DMS79 treated with DMSO at 0.1 percent for 48 hours (cell line): Measurements from ENCODE around the gene FOXO1.
A peak's percentile ranks its signal among the peaks of the same experiment; 100 is the strongest.
"Not testable (repeated sequence)": the region's sequence is repeated elsewhere in the genome, so short reads cannot be mapped to it uniquely, and the experiment has no call there.

Experiments
- DNase-seq: peaks from one replicate; lab custom pipeline; 2025; lab: John Stamatoyannopoulos, UW

The FOXO1 gene

DNA sequence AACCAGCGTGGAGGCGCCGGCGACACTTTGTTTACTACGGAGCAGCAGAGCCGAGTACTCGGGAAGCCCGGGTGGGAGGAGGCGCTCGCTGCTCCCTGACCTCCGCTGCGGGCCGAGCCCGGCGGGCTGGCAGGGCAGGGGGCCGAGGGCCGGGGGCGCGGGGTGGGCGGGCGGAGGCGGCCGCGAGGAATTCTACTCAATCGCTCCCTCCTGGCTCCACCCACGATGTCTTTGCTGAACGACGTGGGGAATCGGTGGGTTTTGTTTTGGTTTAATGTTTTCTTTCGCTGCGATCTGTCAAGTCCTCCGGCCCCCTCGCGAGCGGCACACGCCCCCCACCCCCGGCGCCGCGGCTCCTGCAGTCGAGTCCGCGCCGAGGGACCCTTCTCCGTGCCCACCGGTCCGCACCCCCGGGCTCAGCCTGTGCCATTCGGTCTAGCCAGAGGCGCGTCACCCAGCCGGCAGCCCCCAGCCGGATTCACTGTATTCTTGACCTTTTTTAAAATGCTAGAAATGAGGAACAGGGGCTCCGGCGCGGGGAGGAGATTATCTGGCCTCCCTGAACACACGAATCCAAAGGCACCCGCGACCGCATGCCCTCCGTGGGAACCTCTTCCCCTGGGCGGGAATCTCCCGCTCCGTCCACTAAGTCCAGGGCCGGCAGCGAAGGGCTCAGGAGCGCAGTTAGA lies 636 bp upstream of the FOXO1 start:
- peak; percentile 44 for DNase-seq

DNA sequence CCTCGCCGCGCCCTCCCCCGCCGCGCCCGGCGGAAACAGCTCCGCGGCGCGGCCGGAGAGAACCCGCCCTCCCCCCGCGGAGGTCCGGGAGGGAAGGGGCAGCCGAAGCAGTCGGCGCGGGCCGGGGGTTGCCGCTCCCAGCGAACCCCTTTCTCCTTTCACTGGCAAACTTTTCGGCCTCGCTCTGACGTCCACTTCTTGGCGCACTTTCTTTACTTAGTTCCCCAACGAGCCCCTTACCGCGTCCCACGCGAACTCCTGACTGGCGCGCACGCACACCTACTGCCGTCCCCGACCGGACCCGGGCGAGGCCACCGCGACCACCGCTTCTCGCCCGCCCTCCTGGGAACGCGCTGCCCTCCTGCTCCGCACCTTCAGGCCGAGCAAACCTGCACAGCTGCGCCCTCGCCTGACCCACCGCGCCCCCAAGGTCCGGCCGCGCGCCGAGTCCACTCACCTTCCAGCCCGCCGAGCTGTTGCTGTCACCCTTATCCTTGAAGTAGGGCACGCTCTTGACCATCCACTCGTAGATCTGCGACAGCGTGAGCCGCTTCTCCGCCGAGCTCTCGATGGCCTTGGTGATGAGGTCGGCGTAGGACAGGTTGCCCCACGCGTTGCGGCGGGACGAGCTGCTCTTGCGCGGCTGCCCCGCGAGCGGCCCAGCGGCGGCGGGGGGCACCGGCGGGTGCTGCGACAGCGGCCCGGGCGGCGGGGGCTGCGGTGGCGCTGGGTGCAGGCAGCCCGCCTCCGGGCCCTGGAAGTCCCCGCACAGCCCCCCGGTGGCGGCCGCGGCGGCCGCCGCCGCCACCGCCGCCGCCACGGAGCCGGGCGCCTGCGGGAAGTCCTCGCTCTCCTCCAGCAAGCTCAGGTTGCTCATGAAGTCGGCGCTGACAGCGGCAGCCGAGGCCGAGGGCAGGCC lies 1.1 kb downstream of the FOXO1 start:
- DNase-seq, result peak; percentile 18

DNA sequence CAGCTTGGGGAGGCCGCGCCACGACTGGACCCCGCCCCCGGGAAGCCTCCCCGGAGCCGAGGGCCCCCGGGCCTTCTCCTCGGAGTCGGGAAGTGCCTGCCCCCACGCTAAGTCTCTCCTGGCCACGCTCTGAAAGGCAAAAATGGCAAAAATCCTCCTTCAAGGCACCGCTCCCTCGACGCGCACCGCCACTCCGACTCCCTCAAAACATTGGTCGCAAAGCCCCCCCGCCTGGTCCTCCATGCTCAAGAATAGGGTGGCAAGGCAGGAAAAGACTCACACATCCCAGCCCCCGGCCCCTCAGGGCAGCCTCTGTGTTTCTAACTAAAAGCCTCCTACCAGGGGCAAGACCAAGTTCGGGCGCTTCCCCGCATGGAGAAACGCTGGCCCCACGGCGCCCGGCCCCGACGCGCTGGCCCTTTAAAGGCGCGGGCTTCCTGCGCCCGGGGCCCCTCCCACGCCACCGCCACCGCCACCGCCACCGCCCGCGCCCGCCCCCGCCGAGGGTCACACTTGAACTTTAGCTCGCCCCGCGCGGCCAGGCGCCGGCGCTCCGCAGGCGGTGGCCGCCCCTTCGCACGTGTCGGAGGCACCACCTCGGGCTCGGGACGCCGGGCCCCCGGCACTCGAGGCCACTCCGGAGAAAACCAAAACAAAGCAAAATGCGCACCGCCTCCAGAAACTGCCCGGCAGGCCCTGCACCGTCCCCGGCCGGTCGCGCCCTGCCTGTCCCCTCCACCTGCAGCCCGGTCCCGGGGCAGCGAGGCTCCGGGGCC lies 1.9 kb downstream of the FOXO1 start:
- peak; percentile 18 for DNase-seq

DNA sequence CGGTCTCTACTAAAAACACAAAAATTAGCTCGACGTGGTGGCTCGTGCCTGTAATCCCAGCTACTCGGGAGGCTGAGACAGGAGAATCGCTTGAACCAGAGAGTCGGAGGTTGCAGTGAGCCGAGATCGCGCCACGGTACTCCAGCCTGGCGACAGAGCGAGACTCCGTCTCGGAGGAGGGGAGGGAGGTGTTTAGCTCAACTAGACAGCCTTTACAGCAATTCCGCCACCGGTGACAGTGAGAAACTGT lies 2.4 kb downstream of the FOXO1 start:
- DNase-seq, result not testable (repeated sequence)

DNA sequence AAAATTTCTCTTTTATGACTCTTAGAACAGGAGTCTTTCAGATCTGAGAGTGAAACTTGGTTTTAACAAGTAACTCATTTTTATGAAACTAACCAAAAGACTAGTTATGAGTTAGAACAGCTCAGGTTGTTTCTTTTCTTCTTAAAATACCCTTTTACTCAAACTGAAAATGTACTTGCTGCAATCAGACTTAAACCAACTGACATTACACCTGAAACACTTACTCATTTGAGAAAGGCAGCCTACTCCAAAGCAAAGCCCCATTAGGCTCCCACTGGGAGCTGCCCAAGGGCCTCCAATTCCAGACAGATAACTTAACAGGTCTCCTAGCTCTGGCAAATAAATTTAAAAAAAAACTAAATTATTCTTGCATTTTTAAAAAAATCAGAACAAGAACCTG lies 3.6 kb downstream of the FOXO1 start:
- peak; percentile 24 for DNase-seq

DNA sequence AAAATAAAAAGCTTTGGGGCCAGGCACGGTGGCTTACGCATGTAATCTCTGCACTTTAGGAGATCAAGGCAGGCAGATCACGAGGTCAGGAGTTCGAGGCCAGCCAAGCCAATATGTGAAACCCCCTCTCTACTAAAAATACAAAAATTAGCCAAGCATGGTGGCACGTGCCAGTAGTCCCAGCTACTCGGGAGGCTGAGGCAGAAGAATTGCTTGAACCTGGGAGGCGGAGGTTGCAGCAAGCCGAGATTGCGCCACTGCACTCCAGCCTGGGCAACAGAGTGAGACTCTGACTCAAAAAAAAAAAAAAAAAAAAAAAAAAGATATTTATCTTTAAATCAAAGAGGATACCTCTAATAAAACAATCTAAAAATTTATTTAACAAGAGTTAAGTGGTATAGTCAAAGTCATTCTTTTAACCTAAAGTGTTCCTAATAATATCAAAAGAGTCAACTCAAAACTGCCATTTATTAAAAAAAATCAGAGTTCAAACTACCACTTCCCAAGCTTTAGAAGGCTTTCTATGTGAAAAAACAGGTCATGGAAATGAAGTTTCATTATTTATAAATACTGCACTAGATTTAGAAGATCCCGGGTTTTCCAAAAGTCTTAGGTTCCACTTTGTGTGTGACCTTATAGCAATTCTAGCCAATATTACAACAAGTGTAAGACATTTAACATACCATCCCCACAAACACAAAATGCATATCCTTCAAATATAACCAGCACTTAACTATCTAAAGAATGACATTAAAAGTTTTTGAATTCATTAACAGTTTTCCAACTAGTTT lies 4.4 kb downstream of the FOXO1 start:
- DNase-seq, result no peak

DNA sequence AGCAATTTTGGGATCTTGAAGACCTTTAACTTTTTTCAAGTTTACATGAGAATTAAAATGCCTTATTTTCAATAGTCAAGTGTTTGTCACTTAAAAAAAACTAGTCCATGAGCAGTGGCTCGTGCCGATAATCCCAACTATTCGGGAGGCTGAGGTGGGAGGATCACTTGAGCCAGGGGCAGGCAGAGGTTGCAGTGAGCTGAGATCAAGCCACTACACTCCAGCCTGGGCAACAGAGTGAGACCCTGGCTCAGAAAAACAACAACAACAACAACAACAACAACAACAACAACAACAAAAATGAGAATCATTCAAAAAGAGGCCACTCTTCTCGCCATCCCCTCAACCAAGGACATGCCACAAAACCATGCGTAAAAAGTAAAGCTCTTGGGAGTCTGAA lies 5.7 kb downstream of the FOXO1 start:
- DNase-seq, result no peak

DNA sequence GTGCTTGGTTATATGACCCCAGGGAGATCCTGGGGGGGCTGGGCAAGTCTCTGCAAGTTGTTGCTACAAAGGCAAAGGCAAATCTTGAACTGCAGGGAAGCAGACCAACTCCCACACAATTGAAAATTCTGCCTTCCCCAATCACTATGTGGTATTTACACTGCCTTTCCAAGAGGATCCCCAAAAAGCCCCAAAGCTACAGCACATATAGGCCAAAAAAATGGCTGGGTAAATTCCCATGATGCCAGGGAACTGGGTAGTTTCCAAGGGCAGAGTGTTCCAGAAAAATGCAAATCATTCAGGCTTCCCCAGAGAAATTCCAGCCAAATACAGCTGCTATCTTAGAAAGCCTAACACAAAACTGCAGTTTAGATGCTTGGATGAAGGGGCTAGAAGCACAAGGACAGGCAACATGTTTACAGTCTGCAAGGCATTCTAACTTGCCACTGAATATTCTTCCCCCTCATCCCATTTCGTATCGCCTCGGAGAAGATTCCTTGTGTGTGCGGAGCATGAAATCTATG lies 6.2 kb downstream of the FOXO1 start:
- DNase-seq, result no peak

DNA sequence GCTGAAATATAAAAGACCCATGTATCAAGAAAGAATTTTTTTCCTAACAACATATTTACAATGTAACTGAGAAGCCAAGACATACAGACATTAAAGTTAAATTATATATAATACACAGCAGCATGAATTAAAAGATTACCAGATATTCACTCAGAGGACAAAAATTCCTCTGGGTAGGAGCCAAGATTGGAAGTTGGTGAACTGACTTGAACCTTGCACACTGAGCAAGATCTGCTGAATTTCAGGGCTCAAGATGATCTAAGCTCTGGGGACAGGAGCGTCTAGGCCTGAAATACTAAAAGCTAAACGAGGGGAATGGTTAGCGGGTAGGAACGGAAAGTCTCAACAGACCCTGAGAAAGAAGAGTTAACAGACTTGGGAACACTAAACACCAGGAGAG lies 8.5 kb downstream of the FOXO1 start:
- no peak for DNase-seq

DNA sequence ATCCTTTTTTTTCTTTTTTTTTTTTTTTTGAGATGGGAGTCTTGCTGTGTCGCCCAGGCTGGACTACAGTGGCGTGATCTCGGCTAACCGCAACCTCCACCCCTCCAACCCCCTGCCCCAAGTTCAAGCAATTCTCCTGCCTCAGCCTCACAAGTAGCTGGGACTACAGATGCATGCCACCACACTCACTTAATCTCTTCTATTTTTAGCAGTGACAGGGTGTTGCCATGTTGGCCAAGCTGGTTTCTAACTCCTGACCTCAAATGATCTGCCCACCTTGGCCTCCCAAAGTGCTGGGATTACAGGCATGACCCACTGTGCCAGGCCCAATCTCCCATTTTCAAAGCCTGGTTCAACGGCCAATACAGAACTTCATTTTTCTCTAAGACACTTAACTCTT lies 9.1 kb downstream of the FOXO1 start:
- DNase-seq, result no peak

DNA sequence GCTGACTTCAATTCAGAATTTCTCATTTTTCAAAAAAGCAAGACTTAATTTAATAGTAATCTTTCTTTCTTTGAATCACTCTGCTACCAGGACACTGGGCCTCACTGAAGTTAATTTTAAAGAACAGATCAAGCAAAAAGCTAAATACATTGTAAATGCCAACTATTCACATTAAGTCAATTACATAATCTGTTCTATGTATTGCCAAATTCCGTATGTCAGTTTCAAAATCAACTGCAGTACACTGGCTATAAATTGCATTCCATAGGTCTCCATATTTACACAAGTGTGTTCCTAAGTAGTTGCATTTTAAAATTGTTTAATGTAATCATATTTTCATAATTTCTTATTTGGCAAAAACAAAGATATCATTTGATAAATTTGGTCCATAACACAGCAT lies 10.1 kb downstream of the FOXO1 start:
- no peak for DNase-seq

DNA sequence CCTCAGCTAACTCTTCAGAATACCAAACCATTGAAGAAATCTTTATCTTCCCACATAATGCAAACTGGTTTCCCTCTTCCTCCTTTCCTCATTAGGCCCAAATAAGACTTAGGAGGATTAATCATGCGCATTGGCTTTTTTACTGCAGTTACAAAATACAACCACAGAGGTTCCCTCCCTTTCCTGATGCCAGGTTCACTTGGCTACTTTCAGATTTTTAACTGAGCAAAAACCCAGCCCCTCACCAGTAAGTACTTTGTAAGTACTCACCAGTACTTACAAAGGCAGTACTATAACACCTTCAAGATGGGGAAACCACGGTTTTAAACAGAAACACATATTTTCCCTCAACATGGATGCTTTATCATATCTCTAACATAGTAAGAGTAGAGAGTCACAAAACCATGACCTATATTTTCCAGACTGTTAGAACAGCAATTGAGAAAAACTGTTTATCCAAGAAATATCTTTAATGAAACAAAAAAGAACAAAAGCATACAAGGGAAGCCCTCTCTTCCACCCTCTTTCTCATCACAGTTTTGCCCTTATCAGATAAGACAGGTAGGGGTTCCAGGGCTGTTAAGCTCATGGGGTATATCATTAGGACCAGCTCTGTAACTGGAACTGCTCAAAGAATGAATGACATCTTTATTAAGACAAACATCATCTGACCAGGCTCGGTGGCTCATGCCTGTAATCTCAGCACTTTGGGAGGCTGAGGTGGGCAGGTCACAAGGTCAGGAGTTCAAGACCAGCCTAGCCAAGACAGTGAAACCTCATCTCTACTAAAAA lies 12.7 kb downstream of the FOXO1 start:
- DNase-seq, result peak; percentile 5

DNA sequence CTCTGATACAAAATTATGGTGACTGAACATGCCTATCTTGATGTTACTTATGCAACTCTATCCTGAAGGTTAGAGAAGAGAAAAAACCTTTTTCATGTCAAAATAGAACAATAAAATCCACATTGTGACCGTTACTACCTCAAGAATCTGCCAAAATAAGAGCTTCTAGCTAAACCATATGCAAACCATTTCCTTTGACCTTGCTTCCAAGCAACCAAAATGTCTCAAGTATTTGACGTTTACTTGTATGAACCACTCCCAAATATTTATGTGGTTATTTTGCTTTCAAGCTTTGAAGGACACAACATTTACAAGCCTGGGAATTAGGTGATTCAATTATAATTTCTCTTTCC lies 13.9 kb downstream of the FOXO1 start:
- no peak for DNase-seq

DNA sequence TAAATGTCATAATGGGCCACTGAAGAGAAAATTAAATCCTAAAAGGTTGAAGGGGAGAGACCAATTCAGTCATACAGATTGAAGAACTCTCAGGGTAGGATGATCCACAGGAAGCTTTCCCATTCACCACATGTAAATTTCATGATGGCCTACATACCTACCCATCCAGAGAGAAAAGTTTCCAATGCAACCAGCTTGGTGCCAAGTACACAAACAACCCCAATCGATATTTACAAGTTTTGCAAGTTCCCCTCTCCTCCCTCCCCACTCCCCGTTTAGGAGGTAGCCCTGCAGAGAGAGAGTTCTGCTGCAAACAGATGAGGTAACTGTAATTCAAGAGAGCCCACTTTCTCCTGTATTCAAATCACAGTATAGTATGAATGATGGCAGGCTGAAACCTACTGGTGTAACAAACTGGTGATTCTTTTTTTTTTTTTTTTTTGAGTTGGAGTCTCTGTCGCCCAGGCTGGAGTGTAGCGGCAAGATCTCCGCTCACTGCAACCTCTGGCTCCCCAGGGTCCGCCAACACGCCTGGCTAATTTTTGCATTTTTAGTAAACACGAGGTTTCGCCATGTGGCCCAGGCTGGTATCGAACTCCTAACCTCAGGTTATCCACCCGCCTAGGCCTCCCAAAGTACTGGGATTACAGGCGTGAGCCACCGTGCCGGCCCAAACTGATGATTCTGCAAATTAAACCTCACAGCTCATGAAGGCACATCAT lies 14.4 kb downstream of the FOXO1 start:
- DNase-seq, result peak; percentile 2

DNA sequence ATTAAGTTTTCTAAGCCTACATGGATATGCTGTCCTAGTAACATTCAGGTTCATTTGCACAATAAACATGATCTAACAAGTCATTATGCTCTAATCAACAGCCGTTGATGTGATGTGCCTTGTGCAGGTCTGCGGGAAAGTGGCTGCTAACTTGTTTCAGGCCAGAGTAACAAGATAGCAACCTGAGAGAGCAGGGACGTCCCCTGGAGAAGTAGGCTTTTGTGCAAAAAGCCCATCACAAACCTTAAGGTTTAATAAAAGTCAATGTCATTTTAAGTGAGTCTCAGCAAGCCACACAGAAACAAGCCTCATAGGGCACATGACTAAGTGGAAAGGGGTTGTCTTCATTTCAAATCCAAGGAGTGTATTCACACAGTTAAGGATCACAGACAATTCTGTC lies 17.6 kb downstream of the FOXO1 start:
- DNase-seq, result no peak

DNA sequence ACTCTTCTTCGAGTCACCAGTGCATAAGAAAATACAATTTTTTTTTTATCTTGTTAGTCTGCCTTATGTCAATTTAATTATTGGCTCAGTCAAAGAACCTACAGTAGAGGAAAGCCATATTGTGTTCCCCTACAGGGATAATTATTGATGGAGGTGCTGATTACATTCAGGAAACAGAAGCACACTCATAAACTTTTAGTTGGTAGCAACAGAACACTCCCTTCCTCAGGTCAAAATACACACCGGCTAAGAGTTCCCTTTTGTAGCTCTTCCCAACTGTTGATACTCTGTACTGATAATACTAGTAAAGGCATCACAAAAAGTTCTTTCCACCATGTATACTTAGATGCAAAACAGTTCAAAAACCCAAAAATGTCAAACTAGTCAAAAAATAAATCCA lies 18.4 kb downstream of the FOXO1 start:
- DNase-seq, result no peak

DNA sequence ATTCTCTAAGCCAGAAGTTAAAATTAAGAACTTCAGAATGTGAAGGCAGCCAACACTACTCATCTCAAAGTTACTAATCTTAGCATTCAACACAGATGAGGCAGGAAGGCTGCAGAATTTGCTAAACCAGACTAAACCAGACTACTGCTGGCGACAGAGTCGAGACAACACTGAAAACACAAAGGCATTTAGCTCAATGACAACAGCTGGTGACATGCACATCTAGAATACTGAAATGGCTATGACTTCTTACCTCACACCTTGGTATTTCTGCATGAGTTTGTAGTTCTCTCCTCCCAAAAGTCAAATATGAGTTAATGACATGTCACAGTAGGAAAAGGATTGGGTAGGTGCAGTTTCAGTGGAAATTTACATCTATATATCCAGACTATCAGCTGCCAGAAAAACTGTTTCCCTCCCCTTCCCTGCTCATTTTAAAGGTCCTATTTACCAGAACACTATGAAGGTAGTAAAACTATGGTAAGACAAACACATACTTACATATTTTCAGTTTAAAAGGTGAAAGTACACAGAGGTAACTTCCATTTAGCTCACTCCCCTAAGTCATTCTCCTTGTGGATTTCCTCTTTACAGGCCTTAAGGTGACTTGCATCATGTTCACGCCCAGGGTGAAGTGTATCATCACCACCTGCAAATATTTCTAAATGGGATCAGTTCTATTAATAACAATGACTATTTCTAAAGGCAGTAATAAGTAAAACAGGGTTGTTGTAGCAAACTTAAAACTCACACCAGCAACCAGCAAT lies 21.4 kb downstream of the FOXO1 start:
- no peak for DNase-seq

DNA sequence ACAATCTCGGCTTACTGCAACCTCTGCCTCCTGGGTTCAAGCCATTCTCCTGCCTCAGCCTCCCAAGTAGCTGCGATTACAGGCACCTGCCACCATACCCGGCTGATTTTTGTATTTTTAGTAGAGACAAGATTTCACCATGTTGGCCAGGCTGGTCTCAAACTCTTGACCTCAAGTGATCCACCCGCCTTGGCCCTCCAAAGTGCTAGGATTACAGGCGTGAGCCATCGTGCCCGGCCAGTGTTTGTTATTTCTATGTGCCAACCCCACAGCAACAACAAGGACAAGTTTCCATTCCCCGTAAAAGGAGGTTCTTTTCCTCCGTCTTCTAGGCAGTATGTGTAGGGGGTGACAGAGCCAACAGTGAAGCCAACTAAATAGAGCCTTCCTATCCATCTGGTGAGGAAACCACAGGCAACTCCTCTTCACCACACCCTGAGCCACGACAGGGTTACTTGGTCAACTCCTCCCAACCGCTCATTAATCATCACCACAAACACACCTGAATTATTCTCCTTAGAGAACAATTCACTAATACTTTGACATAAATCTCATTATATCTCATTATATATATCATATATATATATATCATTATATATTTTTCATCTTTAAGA lies 25.5 kb downstream of the FOXO1 start:
- DNase-seq, result no peak

DNA sequence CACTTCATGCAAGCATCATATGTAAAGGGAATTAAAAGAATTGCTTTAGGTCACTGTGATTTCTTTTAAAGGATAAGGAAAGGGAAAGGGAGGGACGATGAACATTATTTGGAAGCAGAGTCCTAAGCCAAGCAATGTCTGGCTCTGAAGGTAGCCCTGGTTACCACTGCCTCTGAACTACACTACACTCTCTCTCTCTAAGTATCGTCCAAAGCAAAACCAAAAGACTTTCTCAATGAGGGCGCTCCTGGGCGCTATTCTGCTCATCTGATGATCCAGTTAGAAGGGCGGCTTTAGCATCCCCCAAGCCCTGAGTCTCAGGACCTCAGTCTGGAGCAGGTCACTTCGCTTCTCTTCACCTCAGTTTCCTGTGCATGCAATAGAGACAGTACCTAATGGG lies 26.2 kb downstream of the FOXO1 start:
- DNase-seq, result no peak
